Measurements from ENCODE around the gene IGF2R.
"Not testable (repeated sequence)": the region's sequence is repeated elsewhere in the genome, so short reads cannot be mapped to it uniquely, and the experiment has no call there.

The IGF2R gene

GRCh38 chr6:160128125-160128683, 159.3 kb downstream of the IGF2R start:
- no peak for DNase-seq

GRCh38 chr6:160128879-160129516, 160.1 kb downstream of the IGF2R start:
- no peak for DNase-seq

- no peak for DNase-seq
Measured at GRCh38 chr6:160129881-160130615, 161.2 kb downstream of the IGF2R start.

- no peak for DNase-seq
Measured at GRCh38 chr6:160130729-160131484, 162.0 kb downstream of the IGF2R start.

GRCh38 chr6:160131636-160132296, 162.9 kb downstream of the IGF2R start:
- no peak for DNase-seq

- DNase-seq: no peak
Measured at GRCh38 chr6:160132297-160132637, 163.4 kb downstream of the IGF2R start.

GRCh38 chr6:160132776-160133338, 164.0 kb downstream of the IGF2R start:
- DNase-seq: no peak

- no peak for DNase-seq
Measured at GRCh38 chr6:160133441-160134336, 164.8 kb downstream of the IGF2R start.

- not testable (repeated sequence) for DNase-seq
Measured at GRCh38 chr6:160134337-160134751, 165.5 kb downstream of the IGF2R start.

GRCh38 chr6:160134779-160135547, 166.1 kb downstream of the IGF2R start:
- DNase-seq: no peak

- no peak for DNase-seq
Measured at GRCh38 chr6:160135907-160136655, 167.2 kb downstream of the IGF2R start.

- DNase-seq: no peak
Measured at GRCh38 chr6:160137130-160137988, 168.5 kb downstream of the IGF2R start.

- peak; percentile 20 to 45 for DNase-seq
Measured at GRCh38 chr6:160137989-160138835, 169.3 kb downstream of the IGF2R start.

GRCh38 chr6:160138839-160139419, 170.0 kb downstream of the IGF2R start:
- no peak for DNase-seq

GRCh38 chr6:160139420-160139851, 170.6 kb downstream of the IGF2R start:
- no peak for DNase-seq

- DNase-seq: not testable (repeated sequence)
Measured at GRCh38 chr6:160140493-160140892, 171.6 kb downstream of the IGF2R start.

- no peak for DNase-seq
Measured at GRCh38 chr6:160141001-160141726, 172.3 kb downstream of the IGF2R start.
